C4-2B (cell line): ENCODE results near the gene SLC17A4.

ENCODE experiments used
- ZFX ChIP-seq: fragments of 450-650 bp; IDR thresholded peaks from 2 replicates; pipeline ENCODE4 v1.6.1; 2017
- TF ChIP-seq, protein P1 (sequence below): fragments of 450-650 bp; conservative IDR thresholded peaks from 2 replicates; pipeline ENCODE4 v1.5.1; 2017; ENCODE audit warnings: mild to moderate bottlenecking

GRCh38 chr6:25777031-25777430 is 22.5 kb downstream of the SLC17A4 start:
- TF ChIP-seq, protein P1, sequence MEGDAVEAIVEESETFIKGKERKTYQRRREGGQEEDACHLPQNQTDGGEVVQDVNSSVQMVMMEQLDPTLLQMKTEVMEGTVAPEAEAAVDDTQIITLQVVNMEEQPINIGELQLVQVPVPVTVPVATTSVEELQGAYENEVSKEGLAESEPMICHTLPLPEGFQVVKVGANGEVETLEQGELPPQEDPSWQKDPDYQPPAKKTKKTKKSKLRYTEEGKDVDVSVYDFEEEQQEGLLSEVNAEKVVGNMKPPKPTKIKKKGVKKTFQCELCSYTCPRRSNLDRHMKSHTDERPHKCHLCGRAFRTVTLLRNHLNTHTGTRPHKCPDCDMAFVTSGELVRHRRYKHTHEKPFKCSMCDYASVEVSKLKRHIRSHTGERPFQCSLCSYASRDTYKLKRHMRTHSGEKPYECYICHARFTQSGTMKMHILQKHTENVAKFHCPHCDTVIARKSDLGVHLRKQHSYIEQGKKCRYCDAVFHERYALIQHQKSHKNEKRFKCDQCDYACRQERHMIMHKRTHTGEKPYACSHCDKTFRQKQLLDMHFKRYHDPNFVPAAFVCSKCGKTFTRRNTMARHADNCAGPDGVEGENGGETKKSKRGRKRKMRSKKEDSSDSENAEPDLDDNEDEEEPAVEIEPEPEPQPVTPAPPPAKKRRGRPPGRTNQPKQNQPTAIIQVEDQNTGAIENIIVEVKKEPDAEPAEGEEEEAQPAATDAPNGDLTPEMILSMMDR, result no peak
- no peak for TF ChIP-seq ZFX
